Stimulated activated CD4-positive, alpha-beta T cell treated with anti-CD3 and anti-CD28 coated beads, TNF-alpha, amount 100 ng/mL, for 4 hours (primary cell): ENCODE results near the gene TUBGCP5.
A peak's percentile ranks its signal among the peaks of the same experiment; 100 is the strongest.
"Not testable (repeated sequence)": the region's sequence is repeated elsewhere in the genome, so short reads cannot be mapped to it uniquely, and the experiment has no call there.

Experiments
- DNase-seq, 3 experiments: peaks; one replicate each; pipeline ENCODE4 v3.0.0-alpha.2; 2020; ENCODE audit warnings: low read depth in 3 of 3

Gene TUBGCP5

GRCh38 chr15:23041736-23042135 lies 2.4 kb upstream of the TUBGCP5 start:
- not testable (repeated sequence) for DNase-seq

- no peak for DNase-seq
Observed at GRCh38 chr15:23039917-23040281, 530 bp upstream of the TUBGCP5 start.

GRCh38 chr15:23038726-23039142 lies 635 bp downstream of the TUBGCP5 start:
- no peak for DNase-seq

GRCh38 chr15:23035964-23036566 lies 3.3 kb downstream of the TUBGCP5 start:
- peak in 1 of 3 experiments; percentile 19 for DNase-seq

- no peak for DNase-seq
Observed at GRCh38 chr15:23033979-23034378, 5.4 kb downstream of the TUBGCP5 start.

- no peak for DNase-seq
Observed at GRCh38 chr15:23026218-23026617, 13.2 kb downstream of the TUBGCP5 start.

- DNase-seq, result no peak
Observed at GRCh38 chr15:23022156-23022555, 17.2 kb downstream of the TUBGCP5 start.

GRCh38 chr15:23014394-23015000 lies 24.9 kb downstream of the TUBGCP5 start:
- DNase-seq, result no peak

GRCh38 chr15:23013681-23014080 lies 25.7 kb downstream of the TUBGCP5 start:
- no peak for DNase-seq

- DNase-seq, result not testable (repeated sequence)
Observed at GRCh38 chr15:23012616-23013015, 26.8 kb downstream of the TUBGCP5 start.

- no peak for DNase-seq
Observed at GRCh38 chr15:23003736-23004135, 35.6 kb downstream of the TUBGCP5 start.

- no peak for DNase-seq
Observed at GRCh38 chr15:23002920-23003319, 36.4 kb downstream of the TUBGCP5 start.

- DNase-seq, result no peak
Observed at GRCh38 chr15:22995795-22996194, 43.6 kb downstream of the TUBGCP5 start.

- DNase-seq, result no peak
Observed at GRCh38 chr15:22992024-22992326, 47.4 kb downstream of the TUBGCP5 start.

- no peak for DNase-seq
Observed at GRCh38 chr15:22989576-22990477, 49.5 kb downstream of the TUBGCP5 start.

- no peak for DNase-seq
Observed at GRCh38 chr15:22988811-22989210, 50.6 kb downstream of the TUBGCP5 start.

- DNase-seq, result not testable (repeated sequence)
Observed at GRCh38 chr15:22981931-22982330, 57.4 kb downstream of the TUBGCP5 start.

- no peak for DNase-seq
Observed at GRCh38 chr15:22981051-22981840, 58.1 kb downstream of the TUBGCP5 start.

- DNase-seq, result peak in 1 of 3 experiments; percentile 9
Observed at GRCh38 chr15:22980189-22981050, 58.9 kb downstream of the TUBGCP5 start, which contains the start of gene CYFIP1. TSS of gene CYFIP1 (minus strand) at chr15:22980368. CDS start at chr15:22947285, 33,083 bp downstream.

GRCh38 chr15:22979238-22980188 lies 59.9 kb downstream of the TUBGCP5 start:
- peak in 1 of 3 experiments; percentile 11 for DNase-seq
